Esophagus (tissue), 2 donors: ENCODE data around the gene YPEL2. TPM values are rescaled to one million over a fixed set of nuclear protein-coding genes. Genes with fewer than 3 reads are reported as not detected.

Experiments used
- H3K27ac ChIP-seq, 2 donors: one replicate each; pipeline ENCODE4 v1.5.1; 2013; ENCODE audit warnings: low read depth in 2 of 2, mild to moderate bottlenecking in 2 of 2, inconsistent platforms in 1 of 2, low read length in 1 of 2, moderate library complexity in 1 of 2
- H3K27me3 ChIP-seq, 2 donors: one replicate each; pipeline ENCODE4 v1.6.1; 2013; ENCODE audit warnings: low read length in 2 of 2, control low read depth in 1 of 2, mild to moderate bottlenecking in 1 of 2; ENCODE audit not compliant: insufficient read depth in 2 of 2, control insufficient read depth in 1 of 2
- H3K36me3 ChIP-seq, 2 donors: one replicate each; pipeline ENCODE4 v1.6.1; 2013; ENCODE audit warnings: low read length in 1 of 2; ENCODE audit not compliant: control insufficient read depth in 2 of 2, insufficient read depth in 2 of 2
- H3K4me1 ChIP-seq, 2 donors: one replicate each; pipeline ENCODE4 v1.6.1; 2013; ENCODE audit warnings: low read length in 1 of 2; ENCODE audit not compliant: control insufficient read depth in 2 of 2, insufficient read depth in 2 of 2
- H3K4me3 ChIP-seq, 2 donors: one replicate each; pipeline ENCODE4 v1.5.1; 2013; ENCODE audit warnings: low read length in 2 of 2, mild to moderate bottlenecking in 2 of 2, low read depth in 1 of 2, moderate library complexity in 1 of 2
- H3K9me3 ChIP-seq, 2 donors: one replicate each; pipeline ENCODE4 v1.6.1; 2013; ENCODE audit warnings: mild to moderate bottlenecking in 2 of 2, low read depth in 1 of 2, low read length in 1 of 2, moderate library complexity in 1 of 2; ENCODE audit not compliant: control insufficient read depth in 2 of 2, insufficient read depth in 1 of 2
- whole genome bisulfite sequencing, 2 donors: extraction: QIAGEN DNeasy Blood & Tissue Kit; methylation state at CpG; one replicate each; pipeline ENCODE4 v1.1.7; 2013; 5-methylcytosine and 5-hydroxymethylcytosine counted together
- polyA plus RNA-seq, 2 donors: library from polyadenylated mRNA; stranded (reverse); fragments of 200-250 nt; gene quantifications; one replicate each; pipeline ENCODE4 v1.2.3, GENCODE V29; 2013
- donor health status: healthy with polysubstance abuse.
- donor health status: Bipolar disorder and iron deficiency.

The YPEL2 gene
- polyA plus RNA-seq, 2 donors: 3.2 to 4.5 TPM

DNA sequence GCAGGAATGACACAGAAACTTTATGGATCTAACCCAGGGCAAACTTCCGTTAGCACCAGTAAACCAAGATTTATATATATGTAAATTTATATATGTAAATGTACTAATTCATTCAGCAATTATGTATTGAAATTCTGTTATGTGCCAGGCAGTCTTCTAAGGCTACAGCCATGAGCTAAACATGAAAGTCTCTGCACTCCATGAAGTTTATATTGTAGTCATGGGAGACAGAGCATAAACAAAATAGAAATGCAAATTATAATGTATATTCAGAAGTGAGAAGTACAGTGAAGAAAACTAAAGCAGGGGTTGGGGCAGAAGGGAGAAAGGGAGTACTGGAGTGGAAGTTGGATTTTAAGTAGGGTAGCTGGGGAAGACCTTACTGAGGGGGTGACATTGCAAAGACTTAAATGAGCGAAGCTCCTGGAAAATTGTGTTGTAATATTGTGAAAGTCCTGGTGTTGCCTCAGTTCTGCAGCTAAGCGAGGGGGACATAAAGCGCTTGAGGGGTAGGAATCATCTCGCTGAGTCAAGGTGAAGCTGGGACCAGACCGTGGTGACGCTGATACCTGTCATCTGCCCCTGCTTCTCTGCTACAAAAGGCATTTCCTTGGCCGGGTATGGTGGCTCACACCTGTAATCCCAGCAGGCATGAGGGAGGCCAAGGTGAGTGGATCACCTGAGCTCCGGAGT is 64.8 kb downstream of the YPEL2 start:
- H3K27me3 ChIP-seq: no peaks in the 10 kb centered on the region
- no peak overlapping the region for H3K4me3 ChIP-seq
- H3K9me3 ChIP-seq: no peaks in the 10 kb centered on the region
- H3K36me3 ChIP-seq: peaks cover 0 to 8% of the 10 kb centered on the region in 2 donors
- no peaks in the 10 kb centered on the region for H3K4me1 ChIP-seq
- no peak overlapping the region for H3K27ac ChIP-seq
- WGBS, 2 donors: 92 to 93% methylated on average over 9 of the region's 9 CpGs

GRCh38 chr17:59397316-59398073 is 66.0 kb downstream of the YPEL2 start:
- no peaks in the 10 kb centered on the region for H3K27me3 ChIP-seq
- no peak overlapping the region for H3K4me3 ChIP-seq
- no peaks in the 10 kb centered on the region for H3K9me3 ChIP-seq
- 95 to 96% methylated on average over 15 of the region's 15 CpGs for WGBS, 2 donors
- H3K36me3 ChIP-seq: peaks cover 0 to 8% of the 10 kb centered on the region in 2 donors
- H3K27ac ChIP-seq: no peak overlapping the region
- no peaks in the 10 kb centered on the region for H3K4me1 ChIP-seq

- Histone ChIP-seq H3K27me3 (no peaks in the 10 kb centered on the region), H3K4me1 (no peaks in the 10 kb centered on the region), H3K9me3 (no peaks in the 10 kb centered on the region), H3K36me3 (peaks cover 0 to 8% of the 10 kb centered on the region in 2 donors), H3K4me3 (no peak overlapping the region), H3K27ac (no peak overlapping the region)
- 54 to 63% methylated on average over 7 of the region's 7 CpGs for WGBS, 2 donors
Measured at GRCh38 chr17:59399914-59400313, 68.5 kb downstream of the YPEL2 start.

- Histone ChIP-seq H3K4me3 (no peak overlapping the region), H3K36me3 (peaks cover 0 to 2% of the 10 kb centered on the region in 2 donors), H3K27me3 (no peaks in the 10 kb centered on the region), H3K9me3 (no peaks in the 10 kb centered on the region), H3K27ac (no peak overlapping the region), H3K4me1 (no peaks in the 10 kb centered on the region)
- 61 to 68% methylated on average over 5 of the region's 5 CpGs for WGBS, 2 donors
Measured at GRCh38 chr17:59400858-59401257, 69.4 kb downstream of the YPEL2 start.

DNA sequence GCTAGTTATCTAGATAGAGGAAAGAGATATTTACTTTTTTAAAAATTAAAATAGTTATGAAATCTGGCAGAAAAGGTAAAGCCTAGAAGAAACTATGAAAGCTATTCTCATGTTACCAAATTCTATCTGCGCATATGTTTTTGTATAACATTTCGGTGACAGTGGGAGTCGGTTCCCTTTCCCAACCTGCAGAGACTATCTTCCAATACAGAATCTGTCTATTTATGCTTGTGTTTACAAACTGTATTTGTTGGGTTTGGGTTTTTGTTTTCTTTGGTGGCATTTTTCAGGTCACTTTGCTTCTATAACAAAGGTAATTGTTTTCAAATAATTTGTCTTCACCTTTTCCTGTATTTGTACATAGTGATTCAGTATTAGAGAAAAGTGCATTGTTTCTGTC is 69.8 kb downstream of the YPEL2 start:
- no peaks in the 10 kb centered on the region for H3K27me3 ChIP-seq
- H3K4me3 ChIP-seq: no peak overlapping the region
- H3K27ac ChIP-seq: no peak overlapping the region
- H3K4me1 ChIP-seq: peaks cover under 1 to 2% of the 10 kb centered on the region in 2 donors
- WGBS, 2 donors: 84 to 95% methylated on average over 3 of the region's 3 CpGs
- H3K9me3 ChIP-seq: no peaks in the 10 kb centered on the region
- peaks cover 0 to 2% of the 10 kb centered on the region in 2 donors for H3K36me3 ChIP-seq

GRCh38 chr17:59401725-59402124 is 70.3 kb downstream of the YPEL2 start:
- H3K4me3 ChIP-seq: no peak overlapping the region
- no peaks in the 10 kb centered on the region for H3K27me3 ChIP-seq
- H3K36me3 ChIP-seq: peaks cover 0 to 2% of the 10 kb centered on the region in 2 donors
- H3K27ac ChIP-seq: no peak overlapping the region
- peaks cover 2% of the 10 kb centered on the region in 2 donors for H3K4me1 ChIP-seq
- no peaks in the 10 kb centered on the region for H3K9me3 ChIP-seq
- WGBS, 2 donors: 35 to 55% methylated on average over 1 of the region's 1 CpG

DNA sequence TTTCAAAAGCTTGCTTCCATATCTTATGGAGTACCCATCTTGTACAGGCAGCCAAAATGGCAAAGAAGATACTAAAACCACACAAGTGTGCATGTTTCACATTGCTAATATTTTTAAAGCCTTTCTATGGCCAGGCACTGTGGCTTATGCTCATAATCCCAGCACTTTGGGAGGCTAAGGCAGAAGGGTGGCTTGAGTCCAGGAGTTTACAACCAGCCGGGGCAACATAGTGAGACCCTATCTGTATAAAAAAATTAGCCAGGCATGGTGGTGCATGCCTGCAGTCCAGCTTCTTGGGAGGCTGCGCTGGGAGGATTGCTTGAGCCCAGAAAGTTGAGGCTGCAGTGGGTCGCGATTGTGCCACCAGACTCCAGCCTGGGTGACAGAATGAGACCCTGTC is 71.3 kb downstream of the YPEL2 start:
- Histone ChIP-seq H3K9me3 (no peaks in the 10 kb centered on the region), H3K27me3 (no peaks in the 10 kb centered on the region), H3K4me1 (peaks cover 2% of the 10 kb centered on the region in 2 donors), H3K36me3 (peaks cover 0 to under 1% of the 10 kb centered on the region in 2 donors), H3K4me3 (no peak overlapping the region), H3K27ac (no peak overlapping the region)
- 92 to 97% methylated on average over 4 of the region's 4 CpGs for WGBS, 2 donors

- no peak overlapping the region for H3K27ac ChIP-seq
- H3K27me3 ChIP-seq: no peaks in the 10 kb centered on the region
- H3K36me3 ChIP-seq: no peaks in the 10 kb centered on the region
- WGBS, 2 donors: 77 to 81% methylated on average over 3 of the region's 3 CpGs
- H3K4me3 ChIP-seq: no peak overlapping the region
- no peaks in the 10 kb centered on the region for H3K9me3 ChIP-seq
- H3K4me1 ChIP-seq: peaks cover 2% of the 10 kb centered on the region in 2 donors
Measured at GRCh38 chr17:59404471-59404870, 73.0 kb downstream of the YPEL2 start.

DNA sequence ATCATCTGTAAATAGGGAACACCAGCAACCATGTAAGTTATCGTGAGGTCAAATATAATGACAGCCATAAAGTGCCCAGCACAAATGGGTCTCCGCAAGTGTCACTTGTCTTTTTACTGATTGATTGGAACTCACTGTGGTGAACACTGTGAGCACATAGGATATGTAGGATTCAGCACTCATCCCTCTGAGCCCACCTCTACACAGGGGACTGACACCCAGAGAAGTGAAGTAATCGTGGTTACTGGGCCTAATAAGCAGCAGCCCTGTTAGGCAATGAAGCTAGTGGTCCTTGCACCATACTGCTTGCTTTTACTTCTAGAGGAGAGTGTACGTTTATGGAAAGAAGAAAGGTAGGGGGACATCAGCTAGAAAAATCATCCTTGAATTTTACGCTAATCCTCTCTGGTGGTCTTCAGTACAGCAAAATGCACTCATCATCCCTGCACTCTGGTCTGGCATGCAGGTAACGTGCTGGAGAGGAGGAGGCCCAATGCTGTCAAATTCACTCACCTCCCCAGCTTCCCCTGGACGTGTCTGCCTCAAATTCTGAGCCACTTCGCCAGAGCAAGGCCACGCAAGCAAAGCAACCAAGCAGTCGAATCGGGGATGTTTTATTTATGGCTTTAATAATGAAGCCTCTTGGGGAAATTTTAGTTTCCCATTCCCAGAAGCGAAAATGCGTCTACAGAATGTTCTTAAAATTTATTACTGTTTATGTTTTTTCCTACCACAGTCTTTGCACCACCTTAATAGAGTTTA is 74.7 kb downstream of the YPEL2 start:
- whole genome bisulfite sequencing, 2 donors: 84 to 88% methylated on average over 13 of the region's 13 CpGs
- peaks cover 0 to 4% of the 10 kb centered on the region in 2 donors for H3K9me3 ChIP-seq
- no peak overlapping the region for H3K4me3 ChIP-seq
- H3K36me3 ChIP-seq: no peaks in the 10 kb centered on the region
- H3K27me3 ChIP-seq: no peaks in the 10 kb centered on the region
- H3K27ac ChIP-seq: no peak overlapping the region
- peaks cover 2% of the 10 kb centered on the region in 2 donors for H3K4me1 ChIP-seq
